GM19438 (cell line): Measurements from ENCODE around the gene GLIS2.

Experiments used
- ATAC-seq: cut with Tn5 transposase; IDR thresholded peaks from one replicate; pipeline ENCODE4 v1.9.1; 2021; ENCODE audit warnings: low read depth; ENCODE audit not compliant: unreplicated experiment

The GLIS2 gene

DNA sequence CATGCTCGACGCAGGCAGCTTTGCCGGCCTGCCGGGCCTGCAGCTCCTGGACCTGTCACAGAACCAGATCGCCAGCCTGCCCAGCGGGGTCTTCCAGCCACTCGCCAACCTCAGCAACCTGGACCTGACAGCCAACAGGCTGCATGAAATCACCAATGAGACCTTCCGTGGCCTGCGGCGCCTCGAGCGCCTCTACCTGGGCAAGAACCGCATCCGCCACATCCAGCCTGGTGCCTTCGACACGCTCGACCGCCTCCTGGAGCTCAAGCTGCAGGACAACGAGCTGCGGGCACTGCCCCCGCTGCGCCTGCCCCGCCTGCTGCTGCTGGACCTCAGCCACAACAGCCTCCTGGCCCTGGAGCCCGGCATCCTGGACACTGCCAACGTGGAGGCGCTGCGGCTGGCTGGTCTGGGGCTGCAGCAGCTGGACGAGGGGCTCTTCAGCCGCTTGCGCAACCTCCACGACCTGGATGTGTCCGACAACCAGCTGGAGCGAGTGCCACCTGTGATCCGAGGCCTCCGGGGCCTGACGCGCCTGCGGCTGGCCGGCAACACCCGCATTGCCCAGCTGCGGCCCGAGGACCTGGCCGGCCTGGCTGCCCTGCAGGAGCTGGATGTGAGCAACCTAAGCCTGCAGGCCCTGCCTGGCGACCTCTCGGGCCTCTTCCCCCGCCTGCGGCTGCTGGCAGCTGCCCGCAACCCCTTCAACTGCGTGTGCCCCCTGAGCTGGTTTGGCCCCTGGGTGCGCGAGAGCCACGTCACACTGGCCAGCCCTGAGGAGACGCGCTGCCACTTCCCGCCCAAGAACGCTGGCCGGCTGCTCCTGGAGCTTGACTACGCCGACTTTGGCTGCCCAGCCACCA is 65.4 kb downstream of the GLIS2 start:
- no peak for ATAC-seq

GRCh38 chr16:4381935-4382794 is 66.3 kb downstream of the GLIS2 start:
- no peak for ATAC-seq

DNA sequence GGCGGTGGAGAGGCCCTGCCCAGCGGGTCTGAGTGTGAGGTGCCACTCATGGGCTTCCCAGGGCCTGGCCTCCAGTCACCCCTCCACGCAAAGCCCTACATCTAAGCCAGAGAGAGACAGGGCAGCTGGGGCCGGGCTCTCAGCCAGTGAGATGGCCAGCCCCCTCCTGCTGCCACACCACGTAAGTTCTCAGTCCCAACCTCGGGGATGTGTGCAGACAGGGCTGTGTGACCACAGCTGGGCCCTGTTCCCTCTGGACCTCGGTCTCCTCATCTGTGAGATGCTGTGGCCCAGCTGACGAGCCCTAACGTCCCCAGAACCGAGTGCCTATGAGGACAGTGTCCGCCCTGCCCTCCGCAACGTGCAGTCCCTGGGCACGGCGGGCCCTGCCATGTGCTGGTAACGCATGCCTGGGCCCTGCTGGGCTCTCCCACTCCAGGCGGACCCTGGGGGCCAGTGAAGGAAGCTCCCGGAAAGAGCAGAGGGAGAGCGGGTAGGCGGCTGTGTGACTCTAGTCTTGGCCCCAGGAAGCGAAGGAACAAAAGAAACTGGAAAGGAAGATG is 67.0 kb downstream of the GLIS2 start:
- no peak for ATAC-seq

- ATAC-seq: no peak
These were observed 68.0 kb downstream of the GLIS2 start for GRCh38 chr16:4383591-4384444.

- no peak for ATAC-seq
These were observed 68.7 kb downstream of the GLIS2 start for GRCh38 chr16:4384509-4384942.

- ATAC-seq: no peak
These were observed 69.4 kb downstream of the GLIS2 start for GRCh38 chr16:4385066-4385788.

DNA sequence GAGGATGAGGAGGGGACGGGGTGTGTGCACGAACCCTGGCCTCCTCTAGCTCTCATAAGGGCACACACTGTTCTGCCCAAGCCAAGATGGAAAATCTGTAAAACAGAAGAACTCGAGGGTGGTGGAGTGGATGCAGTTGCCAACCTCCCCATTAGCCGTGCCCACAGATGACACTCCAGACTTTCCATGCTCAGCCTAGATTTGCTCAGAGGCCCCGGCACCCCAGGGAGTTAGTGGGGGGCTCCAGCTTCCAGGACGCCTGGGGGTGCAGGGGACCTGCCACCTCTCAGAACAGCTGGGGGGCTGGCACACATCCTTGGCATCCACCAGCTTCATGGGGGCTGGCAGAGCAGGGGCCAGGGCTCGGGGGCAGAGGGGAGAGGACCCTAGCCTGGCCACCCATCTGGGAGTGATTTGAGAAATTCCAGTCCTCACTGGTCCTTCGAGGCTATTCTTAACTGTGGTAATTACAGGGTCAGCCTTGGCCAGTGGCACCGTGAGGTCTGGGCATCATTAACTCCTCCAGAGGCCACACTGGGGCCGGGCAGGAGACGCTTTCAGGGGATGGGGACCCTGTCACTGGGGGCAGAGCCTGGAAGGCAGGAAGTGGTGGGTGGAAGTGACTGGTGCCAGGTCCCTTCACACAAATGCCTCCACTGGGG is 70.1 kb downstream of the GLIS2 start:
- no peak for ATAC-seq

- no peak for ATAC-seq
These were observed 70.6 kb downstream of the GLIS2 start for GRCh38 chr16:4386451-4386805.

GRCh38 chr16:4386951-4387565 is 71.2 kb downstream of the GLIS2 start:
- no peak for ATAC-seq

DNA sequence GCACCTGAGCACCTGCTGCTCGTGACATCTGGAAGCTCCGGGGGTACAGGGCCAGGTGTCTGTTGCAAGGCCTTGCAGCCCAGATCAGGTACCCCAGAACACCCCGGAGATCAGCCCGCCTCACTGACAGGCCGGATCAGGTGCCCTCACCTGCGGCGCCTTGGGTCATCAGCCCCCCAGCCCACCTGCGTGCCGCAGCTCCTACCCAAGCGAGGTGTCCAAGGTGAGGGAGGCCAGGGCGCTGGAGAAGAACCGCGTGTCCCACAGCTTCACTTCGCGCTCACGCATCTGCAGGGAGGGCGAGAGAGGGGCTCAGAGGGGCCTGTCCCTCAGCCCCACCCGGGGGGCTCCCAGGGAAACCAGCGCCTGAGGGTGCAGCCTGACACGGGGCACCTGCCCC is 71.9 kb downstream of the GLIS2 start:
- no peak for ATAC-seq

DNA sequence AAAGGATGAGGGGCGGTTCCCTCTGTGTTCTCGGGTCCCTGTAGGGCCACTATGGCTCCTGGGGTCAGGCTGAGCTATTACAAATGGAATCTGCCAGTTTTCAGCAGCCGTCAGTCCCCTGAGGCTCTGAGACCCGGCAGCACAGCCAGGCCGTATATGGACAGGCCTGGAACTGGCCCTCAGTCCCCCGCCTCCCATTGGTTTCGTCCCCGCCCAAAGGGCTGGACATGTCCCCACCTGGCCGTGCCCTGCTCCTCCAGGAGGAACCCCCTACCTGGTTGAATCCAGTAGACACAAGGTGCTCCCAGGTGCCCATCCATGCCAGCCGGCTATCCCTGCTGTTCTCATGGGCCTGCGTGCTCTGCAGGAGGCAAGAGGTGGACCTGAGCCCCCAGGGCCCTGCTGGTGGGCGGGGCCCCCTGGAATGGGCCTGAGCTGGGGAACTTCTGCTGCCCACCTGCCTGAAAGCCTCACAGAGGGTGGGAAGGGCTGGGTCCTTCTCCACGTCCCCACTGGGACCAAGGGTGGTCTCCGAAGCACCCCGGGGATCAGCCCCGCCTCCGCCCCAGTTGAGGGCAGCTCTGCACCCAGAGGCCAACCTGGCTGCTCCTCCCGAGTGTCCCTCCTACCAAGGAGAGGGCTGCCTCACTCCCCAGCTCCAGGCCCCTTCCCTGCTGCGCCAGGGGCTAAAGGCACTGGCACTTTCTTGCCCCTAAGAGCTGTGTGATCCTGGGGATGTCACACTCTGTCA is 72.6 kb downstream of the GLIS2 start:
- ATAC-seq: no peak
